GM19463 (cell line): ENCODE data around the gene PSMD5.

Experiments
- ATAC-seq: cut with Tn5 transposase; IDR thresholded peaks from one replicate; pipeline ENCODE4 v1.9.1; 2021; ENCODE audit warnings: mild to moderate bottlenecking, moderate library complexity; ENCODE audit not compliant: unreplicated experiment

PSMD5 gene

DNA sequence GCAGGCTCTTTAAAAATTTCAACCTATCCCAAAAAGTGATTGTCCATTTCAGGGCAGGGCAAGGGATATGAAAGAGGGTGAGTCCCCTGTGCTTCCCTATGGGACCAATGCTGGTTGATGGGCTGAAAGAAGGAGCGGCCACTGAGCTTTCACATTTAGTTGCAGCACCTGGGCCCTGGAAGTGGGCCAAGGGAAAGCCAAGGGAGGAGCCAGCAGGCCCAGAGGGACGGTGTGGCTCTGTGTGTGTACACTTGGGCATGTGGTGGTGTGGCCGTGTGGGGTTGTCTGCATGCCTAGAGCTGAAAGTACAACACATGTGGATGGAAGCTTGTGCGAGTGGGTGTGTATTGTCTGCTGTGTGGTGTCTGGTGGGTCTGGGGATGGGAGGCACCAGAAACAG lies 14.0 kb upstream of the PSMD5 start:
- no peak for ATAC-seq

DNA sequence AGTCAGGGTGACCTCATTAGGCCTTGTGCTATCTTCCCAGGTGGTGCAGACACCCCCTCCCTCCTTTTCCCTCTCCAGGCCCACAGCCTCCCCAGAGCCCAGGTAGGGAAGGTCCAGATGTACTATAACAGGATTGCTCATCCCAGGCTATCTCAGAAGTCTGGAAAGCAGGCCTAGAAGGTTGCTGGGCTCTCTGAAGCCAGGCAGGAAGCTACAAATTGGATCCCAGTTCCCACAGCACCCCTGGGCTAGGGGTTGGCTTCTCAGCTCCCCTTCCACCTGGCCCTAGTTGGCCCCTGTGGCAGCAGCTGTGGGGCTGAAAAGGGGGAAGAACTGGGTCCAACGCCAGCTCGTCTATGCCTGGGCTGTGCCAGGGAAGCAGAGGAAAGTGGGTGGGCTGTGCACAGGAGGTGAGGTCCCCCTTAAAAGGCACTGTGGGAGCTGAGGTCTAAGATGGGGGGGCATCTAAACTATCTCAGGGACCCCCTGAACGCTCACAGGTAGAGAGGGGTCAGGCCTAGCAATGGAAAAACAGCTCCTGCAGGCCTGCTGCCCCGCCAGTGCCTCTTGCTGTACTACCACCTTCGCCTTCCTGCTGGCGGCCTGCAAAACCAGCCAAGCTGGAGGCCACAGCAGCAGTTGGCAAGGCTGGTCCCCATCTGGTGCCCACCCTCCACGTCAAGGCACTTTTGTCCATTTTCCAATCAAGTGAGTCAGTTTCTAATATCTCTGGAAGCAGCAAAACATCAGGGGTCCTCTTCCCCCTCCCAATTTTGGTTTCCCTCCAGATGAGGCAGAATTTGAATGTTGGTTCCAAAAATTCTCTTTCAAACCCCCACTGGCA lies 13.3 kb upstream of the PSMD5 start:
- ATAC-seq = no peak

DNA sequence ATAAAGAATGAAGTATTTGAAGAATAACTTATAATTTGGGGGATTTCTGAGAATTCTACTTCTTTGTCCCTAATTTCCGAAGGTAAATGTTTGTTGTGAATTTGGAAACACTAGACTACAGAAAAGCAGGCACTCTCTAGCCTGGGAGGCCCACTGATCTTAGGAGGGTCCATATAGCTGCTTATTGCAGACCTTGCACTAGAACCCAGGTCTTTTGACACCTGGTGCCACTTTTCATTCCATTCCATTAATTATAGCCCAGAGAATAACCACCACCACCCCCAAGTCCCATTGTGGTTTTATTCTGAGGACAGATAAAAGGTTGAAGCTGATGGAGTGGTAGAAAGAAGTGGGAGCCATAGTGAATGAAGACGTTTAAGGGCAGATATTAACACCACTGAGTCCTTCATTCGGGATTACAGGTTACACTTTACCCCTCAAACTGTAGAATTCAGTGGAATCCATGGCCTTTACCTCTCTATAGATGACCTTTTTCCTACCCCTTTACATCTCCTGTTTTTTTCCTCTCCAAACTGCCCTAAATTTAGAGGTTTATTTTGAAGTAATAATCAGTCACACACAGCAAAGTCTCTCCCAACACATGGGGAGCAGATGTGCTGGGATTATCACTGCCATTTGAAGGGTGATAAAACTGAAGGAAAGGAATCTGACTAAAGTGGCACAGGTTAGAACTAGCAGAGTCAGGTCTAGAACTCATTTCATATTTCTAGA lies 12.0 kb upstream of the PSMD5 start:
- no peak for ATAC-seq

DNA sequence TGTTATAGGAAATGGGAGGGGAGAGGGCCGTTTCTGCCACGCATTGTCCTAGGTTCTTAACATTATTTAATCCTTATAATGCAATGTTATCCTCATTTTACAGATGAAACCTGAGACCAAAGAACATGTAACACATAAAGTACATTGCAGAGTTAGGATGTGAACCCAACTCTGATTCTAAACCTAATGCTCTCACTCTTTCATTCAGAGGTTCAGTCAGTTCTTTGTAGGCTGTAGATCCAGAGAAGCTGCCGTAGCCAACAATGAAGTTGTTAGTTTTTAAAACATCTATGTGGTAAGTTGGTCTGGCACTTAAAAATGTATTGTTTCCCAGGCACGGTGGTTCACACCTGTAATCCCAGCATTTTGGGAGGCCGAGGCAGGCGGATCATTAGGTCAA lies 10.5 kb upstream of the PSMD5 start:
- no peak for ATAC-seq

DNA sequence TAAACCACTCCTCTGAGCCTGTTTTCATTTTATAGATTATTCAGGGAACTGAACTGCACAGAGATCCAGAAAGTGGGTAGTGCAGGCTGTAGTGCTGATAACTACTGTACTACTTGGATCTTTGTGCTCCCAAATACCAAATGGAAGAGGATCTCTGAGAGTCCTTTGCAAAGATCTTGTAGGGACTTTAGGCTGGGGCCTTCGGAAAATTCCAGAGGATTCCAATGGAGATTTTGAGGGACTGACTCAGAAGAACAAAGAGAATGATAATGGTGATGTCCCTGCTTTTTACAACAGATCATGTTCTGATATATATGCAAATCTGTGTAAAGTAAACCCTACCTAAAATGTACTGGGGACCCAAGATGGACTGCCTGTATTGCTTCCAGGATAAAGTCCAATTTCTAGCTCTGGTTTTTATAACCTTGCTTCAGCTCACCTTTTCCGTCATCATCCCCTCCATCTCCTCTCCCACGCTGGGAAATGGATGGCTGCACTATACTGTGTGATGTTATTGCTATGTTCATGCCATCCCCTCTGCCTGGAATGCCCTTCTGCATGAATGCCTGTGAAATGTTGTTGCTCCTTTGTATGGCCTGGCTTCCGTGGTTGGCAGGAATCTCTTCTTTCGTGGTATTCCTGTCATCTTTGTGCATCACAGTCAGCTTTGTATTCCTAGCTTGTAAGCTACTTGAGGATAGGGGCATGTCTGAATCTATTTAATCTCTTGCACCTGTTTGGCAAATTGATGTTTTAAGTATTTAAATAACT lies 9.7 kb upstream of the PSMD5 start:
- ATAC-seq = no peak

DNA sequence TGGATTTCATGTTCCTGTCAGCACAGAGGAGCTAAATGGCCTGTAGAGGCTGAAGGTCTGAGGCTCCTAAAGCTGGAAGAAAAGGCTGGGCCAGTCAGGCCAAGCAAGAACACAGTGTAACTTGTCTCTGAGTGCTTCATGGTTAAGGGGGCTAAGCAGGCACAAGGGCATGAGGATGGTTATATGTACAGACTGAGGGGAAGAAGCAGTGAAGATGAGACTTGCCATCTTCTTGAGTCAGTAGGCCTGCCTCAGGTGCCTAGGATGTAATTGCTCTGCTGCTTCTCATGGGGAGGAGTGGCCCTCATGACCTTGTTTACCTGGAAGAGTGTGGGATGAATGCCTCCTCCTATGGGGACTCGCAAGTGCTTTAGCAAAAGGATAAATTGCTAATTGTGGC lies 8.7 kb upstream of the PSMD5 start:
- ATAC-seq = no peak

DNA sequence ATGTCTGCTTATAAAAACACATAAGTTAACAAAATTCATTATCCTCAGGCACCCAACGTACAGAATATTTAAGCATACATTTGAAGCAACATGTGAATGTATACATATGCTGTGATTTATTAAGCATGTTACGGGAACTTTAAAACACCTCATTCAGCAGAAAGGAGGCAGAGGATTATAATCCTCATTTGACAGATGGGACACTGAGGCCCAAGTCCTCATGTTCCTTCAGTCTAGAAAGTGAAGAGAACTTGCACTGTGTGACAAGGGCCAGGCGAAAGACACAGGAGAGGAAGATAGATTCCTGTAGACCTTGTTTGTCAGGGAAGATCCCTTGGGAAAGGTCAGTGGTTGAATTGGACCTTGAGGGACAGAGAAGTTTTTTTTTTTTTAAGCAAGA lies 7.6 kb upstream of the PSMD5 start:
- ATAC-seq = no peak

DNA sequence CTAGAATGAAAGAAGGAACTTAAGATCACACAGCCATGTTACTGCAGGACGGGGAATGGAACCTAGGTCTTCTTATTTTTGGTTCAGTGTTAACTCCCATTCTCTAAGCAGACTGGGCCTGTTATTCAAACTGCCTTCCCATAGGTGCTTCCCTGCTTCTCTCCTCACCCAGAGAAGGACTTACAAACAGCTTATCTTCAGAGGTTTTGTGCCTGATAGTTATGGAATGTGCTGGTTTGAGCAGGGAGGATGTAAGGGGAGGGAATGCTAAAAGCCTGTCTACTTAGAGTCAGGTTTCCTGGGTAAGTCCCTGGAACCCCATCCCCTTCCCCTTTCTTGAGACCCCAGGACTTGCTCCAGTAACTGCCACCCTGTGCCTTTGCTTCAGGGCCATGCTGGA lies 4.2 kb upstream of the PSMD5 start:
- no peak for ATAC-seq

DNA sequence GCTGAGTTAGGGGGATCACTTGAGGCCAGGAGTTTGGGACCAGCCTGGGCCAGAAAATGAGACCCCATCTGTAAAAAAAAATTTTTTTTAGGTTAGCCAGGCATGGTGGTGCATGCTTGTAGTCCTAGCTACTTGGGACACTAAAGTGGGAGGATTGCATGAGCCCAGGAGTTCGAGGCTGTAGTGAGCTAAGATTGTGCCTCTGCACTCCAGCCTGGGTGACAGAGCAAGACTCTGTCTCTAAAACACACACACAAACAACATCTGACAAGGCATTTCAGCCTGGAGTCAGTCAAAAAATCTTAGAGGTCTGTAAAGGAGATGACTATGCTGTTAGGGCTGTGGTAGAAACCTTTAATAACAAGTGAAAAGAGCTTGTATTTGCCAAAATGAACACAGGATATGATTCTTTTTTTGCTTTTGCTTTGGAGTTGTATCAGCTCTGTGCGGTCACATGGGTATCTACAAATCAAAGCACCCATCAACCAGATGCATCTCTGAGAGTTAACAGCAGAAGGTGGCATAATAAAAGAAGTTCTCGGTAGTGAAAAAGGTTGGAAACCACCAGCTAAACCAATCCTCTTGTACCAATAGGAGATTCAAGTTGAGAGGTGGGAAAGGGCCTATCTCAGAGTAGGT lies 3.6 kb upstream of the PSMD5 start:
- no peak for ATAC-seq

DNA sequence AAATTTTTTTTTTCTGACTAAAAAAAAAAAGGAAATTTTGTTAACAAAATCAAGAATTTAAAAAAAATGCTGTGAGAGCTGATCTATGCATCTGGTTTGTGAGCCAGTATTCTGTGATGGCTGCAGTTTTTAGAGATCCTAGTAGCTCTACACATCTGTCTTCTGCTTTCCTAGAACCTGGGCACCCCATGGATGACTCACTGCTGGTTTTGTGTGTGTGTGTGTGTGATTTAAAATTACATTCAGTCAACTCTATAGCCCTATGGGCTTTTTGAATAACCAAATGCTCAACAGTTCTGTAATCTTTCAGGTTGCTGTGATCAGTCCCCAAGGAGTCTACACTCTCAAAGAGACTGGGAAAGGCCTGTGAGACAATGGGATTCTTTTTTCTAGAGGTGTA lies 2.5 kb upstream of the PSMD5 start:
- ATAC-seq = no peak

DNA sequence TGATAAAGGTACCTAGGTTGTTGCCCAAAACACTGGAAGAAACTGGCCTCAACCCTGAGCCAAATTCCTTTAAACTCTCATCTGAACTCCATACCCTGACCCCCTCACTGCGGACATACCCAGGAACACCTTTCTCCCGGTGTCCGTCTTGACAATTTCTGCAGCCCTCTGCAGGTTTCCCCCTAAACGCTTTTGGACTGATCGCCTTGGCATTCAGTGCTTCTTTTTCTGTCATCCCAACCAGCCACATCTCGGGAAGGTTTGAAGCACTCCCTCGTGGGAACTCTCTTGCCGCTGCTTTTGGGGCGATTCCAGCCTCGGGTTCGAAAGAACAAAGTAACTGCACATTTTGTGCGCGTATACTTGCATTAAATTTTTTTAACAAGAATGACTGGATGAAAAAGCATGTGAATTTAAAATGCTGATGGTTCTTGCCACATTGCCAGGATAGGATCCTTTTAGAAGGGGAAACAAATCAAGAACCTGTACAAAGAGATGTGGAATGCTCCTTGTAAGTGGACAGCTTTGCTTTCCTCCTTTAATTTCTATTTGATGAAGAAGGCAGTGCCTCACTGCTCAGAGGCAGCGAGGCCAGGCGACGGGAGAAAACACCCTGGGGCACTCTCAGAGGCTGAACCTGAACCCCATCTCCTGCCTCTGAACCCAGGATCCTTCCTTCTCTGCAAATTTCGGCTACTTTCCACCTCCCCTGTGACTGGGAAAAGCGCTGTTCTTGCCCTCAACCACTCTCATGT lies 615 bp downstream of the PSMD5 start:
- no peak for ATAC-seq

DNA sequence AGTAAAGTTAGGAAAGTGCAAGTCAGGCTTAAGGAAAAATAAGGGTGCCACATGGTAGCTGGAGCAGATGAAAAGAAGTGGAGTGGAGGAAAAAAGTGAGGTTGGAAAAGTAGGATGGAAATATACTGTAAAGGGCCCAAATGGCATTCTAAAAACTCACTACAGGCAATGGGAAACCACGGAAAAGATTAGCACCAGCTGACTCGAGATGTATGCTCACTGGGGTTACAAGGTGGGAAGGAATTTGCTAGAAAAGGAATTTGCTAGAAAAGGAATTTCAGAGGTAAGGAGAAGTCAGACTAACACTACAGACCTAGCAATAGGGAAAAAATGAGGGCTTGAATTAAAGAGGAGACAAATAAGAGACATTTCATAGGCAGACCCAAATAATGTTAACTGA lies 3.6 kb downstream of the PSMD5 start:
- no peak for ATAC-seq

DNA sequence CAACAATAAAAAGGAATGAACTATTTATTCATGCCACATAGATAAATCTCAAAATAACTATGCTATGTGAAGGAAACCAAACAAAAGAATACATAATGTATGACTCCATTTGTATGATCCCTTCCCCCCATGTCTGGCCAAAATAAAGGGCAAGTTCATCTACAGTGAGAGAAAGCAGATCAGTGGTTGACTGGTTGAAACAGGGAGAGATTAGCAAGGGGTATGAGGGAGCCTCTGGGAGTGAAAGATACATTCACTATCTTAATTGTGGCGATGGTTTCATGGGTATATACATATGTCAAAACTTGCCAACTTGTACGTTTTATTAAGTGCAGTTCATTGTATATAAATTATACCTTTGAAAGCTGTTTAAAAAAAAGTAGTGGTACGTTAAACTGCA lies 4.8 kb downstream of the PSMD5 start:
- ATAC-seq = no peak

DNA sequence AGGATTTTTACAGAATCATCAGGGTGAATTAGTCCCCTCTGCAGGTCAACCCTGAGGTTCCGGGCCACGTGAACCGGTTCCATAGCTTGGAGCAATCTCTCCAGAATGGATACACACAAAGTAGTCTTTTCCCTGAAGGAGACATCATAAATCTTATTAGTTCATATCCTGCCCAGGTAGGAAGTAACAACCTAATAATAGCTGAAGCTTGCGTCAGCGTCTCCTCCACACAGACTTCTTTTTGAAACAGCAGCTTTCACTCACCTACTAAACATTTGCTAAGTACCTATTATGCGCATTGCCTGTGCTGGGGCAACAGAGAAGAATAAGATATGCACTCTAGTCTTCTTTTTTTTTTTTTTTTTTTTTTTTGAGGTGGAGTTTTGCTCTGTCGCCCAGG lies 9.4 kb downstream of the PSMD5 start:
- ATAC-seq = no peak

DNA sequence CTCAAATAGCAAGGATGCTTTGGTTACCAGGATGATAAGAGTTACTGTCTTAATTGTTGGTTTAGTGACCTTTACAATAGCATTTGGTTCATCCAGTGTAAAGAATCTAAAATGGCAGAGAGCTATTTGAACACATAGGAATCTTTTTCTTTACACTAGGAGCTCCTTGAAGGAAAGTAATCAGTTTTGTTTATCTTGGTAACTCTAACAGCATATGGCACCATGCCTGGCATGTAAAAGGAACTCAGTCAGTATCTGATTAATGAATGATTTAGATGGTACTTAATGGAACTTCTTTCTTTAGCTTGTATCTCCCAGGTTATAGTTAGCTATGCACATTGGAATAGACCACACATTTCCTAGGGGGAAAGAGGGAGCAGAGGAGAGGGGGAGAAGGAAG lies 9.9 kb downstream of the PSMD5 start:
- no peak for ATAC-seq

DNA sequence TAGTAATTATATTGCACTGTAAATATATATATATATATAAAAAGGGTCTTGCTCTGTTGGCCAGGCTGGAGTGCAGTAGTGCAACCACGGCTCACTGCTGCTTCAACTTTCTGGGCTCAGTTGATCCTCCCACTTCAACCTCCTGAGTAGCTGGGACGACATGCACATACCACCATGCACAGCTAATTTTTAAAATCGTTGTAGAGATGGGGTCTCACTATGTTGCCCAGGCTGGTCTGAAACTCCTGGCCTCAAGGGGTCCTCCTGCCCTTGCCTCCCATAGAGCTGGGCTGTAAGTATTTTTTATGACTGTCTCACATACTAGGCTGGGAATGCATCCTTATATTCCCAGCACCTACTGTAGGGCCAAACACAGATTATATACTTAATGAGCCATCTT lies 11.9 kb downstream of the PSMD5 start:
- no peak for ATAC-seq

DNA sequence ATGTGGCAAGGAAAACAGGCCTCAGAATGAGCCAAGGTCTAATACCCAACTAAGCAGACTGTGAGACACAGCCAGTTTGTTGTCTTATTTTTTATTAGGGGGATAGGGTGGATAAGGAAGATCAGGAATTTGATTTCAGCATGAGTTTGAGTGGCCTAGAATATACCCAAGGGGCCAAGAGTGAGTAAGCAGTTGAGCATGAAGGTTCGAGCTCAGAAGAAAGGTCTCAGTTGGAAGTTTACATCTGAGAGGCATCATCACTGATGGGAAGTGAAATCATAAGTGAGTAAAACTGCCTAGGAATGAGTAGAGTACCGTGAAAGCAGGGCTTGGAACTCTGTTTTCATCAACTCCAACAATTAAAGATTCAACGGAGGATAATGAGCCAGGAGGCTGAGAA lies 12.6 kb downstream of the PSMD5 start:
- no peak for ATAC-seq

DNA sequence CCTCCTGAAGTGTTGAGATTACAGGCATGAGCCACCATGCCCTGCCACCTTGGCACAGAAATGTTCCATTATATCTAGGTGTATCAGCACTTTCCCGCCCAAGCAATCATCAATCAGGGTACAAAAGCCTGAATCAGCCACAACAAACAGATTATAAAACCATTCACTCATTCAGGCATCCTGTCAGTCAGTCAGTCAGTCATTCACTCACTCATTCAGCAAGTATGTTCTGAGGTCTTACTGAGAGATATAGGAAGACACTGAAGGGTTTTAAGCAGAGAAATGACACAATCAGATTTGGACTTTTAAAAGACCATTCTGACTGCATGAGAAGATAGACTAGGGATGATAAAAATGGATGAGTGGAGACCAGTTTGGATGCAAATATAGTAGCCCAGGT lies 13.1 kb downstream of the PSMD5 start:
- no peak for ATAC-seq

DNA sequence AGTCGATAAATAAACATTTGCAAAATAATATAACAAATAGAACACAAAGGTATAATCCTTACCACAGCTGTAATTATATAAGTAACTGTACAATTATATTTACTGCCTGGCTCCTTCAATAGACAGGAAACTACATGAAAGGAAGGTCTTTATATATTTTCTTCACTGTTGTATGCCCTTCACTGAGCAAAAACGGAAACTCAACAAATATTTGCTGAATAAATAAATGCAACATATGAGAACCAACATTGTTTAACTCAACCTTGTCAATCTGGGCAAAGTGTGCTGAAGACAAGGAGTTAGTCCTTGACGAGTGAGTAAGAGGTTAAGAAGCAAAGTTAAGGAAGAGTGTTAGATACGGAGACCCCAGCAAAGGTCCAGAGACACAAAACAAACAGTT lies 22.6 kb downstream of the PSMD5 start:
- no peak for ATAC-seq

DNA sequence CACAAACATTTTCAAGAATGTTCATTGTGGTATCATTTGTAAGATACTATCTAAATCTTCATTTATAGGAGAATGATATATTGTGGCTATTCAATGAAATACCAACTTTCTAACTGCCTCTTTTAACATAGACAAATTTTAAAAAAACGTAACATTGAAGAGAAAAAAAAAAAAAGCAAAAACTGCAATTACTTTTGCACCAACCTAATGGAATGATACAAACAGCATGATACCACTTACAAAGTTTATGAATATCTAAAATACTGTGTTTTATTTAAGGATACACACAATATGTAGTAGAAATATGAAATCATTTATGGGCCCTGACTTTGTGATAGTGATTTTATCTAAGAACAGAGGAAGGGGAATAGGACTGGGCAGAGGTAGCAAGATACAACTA lies 24.1 kb downstream of the PSMD5 start:
- ATAC-seq = no peak

DNA sequence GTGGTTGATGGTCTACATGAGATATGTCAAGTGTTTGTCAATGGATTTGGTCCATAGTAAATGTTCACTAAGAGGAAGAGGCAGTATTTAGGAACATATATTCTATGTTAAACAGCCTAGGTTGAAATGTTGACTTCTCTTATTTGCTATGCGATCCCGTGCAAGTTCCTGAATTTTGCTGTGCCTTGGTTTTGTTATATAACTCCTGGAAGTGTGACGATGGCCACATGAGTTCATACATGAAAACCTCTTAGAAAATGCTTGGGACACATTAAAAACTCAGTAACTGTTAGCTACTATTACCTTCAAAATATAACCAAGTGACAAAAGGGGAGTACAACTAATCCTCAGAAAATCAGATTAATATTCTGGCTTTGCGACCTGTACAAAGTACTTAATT lies 27.6 kb downstream of the PSMD5 start:
- no peak for ATAC-seq
